Measurements from ENCODE around the gene ZNF546.
"Not testable (repeated sequence)": the region's sequence is repeated elsewhere in the genome, so short reads cannot be mapped to it uniquely, and the experiment has no call there.

The ZNF546 gene

GRCh38 chr19:39996811-39997637, at the start of gene ZNF546:
ZNF546 (plus strand) TSS chr19:39997060; CDS start chr19:39998327, 1,267 bp downstream.
- DNase-seq (ENCODE audit: low read depth), result peak; percentile 87

DNA sequence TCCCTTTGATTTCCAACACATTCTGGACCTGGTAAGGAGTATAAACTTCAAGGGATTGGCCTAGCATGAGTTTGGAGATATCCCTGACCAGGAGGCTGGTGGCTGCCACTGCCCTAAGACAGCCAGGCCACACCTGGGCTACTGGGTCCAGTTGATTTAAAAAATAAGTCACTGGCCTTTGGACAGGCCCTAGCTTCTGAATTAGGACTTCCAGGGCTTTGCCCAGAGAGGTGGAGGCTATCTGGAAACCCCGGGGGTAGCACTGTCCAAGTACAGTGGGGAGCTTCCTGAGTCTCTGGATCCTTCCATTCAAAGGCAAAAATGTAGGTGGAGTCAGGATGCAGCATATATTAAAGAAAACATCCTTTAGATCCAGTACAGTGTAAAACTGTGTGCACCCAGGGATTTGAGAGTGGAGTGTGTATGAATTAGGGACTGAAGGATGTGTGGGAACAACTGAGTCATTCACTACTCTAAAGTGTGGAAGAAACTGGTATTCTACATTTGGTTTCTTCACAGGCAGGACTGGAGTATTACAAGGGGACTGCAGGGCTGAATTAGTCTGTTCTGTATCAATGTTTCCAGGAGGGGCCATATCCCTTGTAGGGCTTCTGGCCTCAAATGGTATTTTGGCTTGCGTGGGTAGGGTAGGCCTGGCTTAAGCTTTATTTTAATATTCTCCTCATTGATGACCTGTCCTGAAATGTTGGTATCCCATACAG, 47.7 kb upstream of the ZNF546 start:
- no peak for DNase-seq (ENCODE audit: low read depth)

- no peak for DNase-seq (ENCODE audit: low read depth)
Observed at GRCh38 chr19:39951065-39951650, 45.7 kb upstream of the ZNF546 start.

- peak; percentile 62 for DNase-seq (ENCODE audit: low read depth)
Observed at GRCh38 chr19:39951686-39952085, 45.2 kb upstream of the ZNF546 start.

- no peak for DNase-seq (ENCODE audit: low read depth)
Observed at GRCh38 chr19:39953915-39954314, 42.9 kb upstream of the ZNF546 start.

DNA sequence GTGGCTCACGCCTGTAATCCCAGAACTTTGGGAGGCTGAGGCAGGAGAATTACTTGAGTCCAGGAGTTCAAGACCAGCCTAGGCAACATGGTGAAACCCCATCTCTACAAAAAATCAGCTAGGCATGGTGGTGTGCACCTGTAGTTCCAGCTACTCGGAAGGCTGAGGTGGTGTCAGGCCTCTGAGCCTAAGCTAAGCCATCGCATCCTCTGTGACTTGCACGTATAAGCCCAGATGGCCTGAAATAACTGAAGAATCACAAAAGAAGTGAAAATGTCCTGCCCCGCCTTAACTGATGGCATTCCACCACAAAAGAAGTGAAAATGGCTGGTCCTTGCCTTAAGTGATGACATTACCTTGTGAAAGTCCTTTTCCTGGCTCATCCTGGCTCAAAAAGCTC, 39.0 kb upstream of the ZNF546 start:
- not testable (repeated sequence) for DNase-seq (ENCODE audit: low read depth)

DNA sequence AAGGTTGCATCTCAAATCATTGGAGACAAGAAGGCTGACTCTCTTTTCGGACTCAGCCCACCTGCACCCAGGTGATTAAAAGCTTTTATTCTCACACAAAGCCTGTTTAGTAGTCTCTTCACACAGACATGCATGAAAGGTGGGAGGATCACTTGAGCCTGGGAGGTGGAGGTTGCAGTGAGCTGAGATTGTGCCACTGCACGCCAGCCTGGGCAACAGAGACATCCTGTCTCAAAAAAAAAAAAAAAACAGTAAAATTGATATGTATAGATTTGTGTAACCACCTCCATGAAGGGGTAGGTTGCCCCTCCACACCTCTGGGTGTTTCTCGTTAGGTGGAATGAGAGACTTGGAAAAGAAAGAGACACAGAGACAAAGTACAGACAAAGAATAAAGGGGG, 37.9 kb upstream of the ZNF546 start:
- DNase-seq (ENCODE audit: low read depth), result not testable (repeated sequence)

DNA sequence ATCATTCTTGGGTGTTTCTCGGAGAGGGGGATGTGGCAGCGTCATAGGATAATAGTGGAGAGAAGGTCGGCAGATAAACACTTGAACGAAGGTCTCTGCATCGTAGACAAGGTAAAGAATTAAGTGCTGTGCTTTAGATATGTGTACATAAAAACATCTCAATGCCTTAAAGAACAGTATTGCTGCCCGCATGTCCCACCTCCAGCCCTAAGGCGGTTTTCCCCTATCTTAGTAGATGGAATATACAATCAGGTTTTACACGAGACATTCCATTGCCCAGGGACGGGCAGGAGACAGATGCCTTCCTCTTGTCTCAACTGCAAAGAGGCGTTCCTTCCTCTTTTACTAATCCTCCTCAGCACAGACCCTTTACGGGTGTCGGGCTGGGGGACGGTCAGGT, 37.5 kb upstream of the ZNF546 start:
- not testable (repeated sequence) for DNase-seq (ENCODE audit: low read depth)

GRCh38 chr19:39963898-39964297, 33.0 kb upstream of the ZNF546 start:
- DNase-seq (ENCODE audit: low read depth), result no peak

DNA sequence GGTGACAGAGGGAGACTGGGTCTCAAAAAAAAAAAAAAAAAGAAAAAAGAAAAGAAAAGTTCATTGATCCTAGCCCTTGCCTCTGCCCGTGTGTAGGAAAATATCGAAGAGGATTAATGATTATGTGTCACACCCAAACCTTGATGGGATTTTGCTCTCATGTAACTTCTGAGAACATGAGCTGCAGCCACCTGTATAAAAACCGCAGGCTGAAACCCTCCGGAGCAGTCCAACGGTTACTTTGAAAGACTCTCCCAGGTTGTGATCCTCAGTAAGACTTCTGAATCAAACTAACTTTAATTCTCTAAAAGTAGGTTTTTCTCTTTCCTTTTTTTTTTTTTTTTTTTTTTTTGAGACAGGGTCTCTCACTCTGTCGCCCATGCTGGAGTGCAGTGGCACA, 30.2 kb upstream of the ZNF546 start:
- no peak for DNase-seq (ENCODE audit: low read depth)

DNA sequence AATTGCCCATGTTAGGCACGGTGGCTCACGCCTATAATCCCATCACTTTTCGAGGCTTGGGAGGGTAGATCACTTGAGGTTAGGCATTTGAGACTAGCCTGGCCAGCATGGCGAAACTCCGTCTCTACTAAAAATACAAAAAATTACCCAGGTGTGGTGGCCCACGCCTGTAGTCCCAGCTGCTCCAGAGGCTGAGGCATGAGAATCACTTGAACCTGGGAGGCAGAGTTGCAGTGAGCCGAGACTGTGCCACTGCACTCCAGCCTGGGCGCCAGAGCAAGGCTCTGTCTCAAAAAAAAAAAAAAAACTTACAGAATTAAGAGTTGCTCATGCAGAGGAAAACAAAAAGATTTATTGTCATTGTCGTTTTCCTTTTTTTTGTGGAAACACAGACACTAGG, 29.3 kb upstream of the ZNF546 start:
- DNase-seq (ENCODE audit: low read depth), result no peak

- DNase-seq (ENCODE audit: low read depth), result no peak
Observed at GRCh38 chr19:39968789-39969188, 28.1 kb upstream of the ZNF546 start.

DNA sequence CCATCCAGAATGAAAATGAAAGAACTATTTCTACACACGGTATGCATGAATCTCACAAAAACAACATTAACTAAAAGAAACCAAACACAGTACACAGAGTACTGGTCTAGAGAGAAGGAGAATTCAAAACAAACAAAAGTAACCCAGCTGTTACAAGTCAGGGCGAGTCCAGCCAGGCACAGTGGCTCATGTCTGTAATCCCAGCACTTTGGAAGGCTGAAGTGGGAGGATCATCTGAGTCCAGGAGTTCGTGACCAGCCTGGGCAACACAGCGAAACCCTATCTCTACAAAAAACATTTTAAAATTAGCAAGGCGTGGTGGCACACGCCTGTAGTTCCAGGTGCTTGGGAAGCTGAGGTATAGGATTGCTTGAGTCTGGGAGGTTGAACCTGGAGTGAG, 27.6 kb upstream of the ZNF546 start:
- DNase-seq (ENCODE audit: low read depth), result no peak

DNA sequence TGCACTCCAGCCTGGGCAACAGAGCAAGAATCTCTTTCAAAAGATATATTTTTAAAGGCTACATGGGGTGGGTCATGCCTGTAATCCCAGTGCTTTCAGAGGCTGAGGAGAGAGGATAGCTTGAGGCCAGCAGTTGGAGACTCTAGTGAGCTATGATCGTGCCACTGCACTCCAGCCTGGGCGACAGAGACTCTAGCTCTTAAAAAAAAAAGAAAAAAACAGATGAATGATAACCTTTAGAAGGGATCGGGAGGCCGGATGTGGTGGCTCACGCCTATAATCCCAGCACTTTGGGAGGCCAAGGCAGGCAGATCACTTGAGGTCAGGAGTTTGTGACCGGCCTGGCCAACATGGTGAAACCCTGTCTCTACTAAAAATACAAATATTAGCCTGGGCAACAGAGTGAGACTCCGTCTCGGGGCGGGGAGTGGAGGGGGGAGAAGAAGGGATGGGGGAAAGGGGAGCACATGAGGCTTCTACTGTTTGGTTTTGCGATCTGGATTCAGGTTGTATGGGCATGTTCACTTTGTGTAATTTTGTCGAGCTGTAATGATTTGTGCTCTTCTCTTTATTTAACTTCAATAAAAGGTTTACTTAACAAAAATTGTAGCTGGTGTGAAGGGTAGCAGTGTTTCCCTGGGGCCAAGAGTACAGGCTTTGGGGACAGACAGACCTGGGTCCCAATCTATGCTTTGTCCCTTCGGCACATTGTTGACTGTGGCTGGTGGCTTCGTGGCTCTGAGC, 27.0 kb upstream of the ZNF546 start:
- no peak for DNase-seq (ENCODE audit: low read depth)

DNA sequence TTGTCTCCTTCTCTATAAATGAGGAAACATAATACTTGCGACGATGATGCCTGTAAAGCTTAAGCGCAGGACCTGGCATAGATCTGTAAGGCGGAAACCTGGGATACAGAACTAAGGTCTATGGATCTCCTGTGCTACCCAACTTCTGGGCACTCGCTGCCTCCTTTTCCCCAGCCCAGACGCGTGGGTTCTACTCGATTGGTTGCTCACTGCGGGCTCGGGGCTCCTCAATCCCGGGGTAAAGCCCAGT, 26.5 kb upstream of the ZNF546 start:
- DNase-seq (ENCODE audit: low read depth), result no peak

DNA sequence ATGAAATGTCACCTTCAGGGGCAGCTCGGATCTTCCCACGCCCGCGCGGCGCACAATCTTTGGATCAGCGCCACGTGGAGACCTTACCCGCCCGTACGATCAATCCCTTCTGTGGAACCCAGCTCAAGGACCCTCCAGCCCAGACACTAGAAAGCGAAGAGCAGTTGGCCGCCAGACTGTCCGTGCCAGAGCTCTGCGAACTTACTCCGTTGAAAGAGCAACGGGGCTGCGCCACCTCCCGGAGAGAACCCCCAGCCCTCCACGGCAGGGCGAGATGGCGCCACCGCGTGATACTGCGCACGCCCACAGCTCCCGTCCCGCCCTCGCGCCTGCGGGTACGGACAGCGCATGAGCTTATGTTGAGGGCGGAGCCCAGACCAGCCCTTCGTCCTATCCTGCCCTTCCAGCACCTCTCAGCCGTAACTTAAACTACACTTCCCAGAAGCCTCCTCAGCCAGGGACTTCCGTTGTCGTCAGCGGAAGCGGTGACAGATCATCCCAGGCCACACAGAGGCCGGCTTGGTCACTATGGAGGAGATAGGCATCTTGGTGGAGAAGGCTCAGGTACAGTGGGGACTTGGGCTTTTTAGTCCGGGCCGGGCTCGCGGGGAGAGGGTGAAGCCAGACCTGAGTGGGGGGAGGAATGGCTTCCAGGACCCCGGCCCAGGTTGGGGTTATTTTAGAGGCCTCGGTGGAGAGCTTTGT, 26.0 kb upstream of the ZNF546 start, which contains the start of gene PSMC4:
PSMC4 (plus strand) TSS at position 491 of the 705 bp plus-strand sequence; CDS start at position 529, 38 bp downstream.
- DNase-seq (ENCODE audit: low read depth), result peak; percentile 99

DNA sequence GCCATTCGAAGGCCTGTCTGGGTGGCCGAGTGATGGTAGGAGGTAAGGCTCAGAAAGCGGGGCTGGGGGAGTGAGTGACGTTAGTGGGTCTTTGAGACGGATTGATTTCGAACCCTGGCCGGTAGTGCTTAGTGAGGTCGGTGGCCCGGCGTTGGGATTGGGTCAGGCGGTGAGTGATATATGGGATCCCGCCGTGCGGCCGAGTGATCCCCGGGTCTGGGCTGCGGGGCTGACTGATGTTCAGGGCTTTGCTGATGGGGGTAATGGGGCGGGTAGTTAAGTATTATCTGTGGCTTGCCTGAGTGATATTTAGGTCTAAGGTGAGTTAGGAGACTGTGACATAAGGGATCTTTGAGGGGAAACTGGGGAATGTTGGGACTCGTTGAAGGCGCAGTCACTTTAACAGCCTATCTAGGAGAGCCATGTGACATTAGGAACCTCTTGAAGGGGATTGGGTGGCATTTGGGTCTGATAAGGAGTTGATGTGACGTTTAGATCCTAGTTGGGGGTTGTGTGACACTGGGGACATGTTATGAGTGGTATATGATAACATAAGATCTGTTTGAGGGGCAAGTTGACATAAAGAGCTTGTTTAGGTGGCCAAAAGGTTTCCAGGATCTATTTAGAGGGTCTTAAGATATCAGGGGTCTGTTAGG, 25.4 kb upstream of the ZNF546 start:
- DNase-seq (ENCODE audit: low read depth), result peak; percentile 1

GRCh38 chr19:39974377-39975155, 22.3 kb upstream of the ZNF546 start:
- DNase-seq (ENCODE audit: low read depth), result no peak

DNA sequence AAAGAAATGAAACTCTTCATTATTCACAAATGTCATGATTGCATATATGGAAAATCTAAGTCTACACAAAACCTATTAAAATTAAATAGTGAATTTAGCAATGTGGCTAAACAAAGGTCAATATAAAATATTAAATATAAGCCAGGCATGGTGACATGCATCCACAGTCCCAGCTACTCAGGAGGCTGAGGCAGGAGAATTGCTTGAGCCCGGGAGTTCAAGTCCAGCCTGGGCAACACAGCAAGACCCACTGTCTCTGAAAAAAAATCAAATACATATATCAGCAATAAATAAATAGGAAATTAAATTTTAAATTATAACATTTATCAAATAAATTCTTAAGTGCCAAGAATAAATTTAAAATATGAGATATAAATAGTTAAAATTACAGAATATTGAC, 14.0 kb upstream of the ZNF546 start:
- DNase-seq (ENCODE audit: low read depth), result no peak

DNA sequence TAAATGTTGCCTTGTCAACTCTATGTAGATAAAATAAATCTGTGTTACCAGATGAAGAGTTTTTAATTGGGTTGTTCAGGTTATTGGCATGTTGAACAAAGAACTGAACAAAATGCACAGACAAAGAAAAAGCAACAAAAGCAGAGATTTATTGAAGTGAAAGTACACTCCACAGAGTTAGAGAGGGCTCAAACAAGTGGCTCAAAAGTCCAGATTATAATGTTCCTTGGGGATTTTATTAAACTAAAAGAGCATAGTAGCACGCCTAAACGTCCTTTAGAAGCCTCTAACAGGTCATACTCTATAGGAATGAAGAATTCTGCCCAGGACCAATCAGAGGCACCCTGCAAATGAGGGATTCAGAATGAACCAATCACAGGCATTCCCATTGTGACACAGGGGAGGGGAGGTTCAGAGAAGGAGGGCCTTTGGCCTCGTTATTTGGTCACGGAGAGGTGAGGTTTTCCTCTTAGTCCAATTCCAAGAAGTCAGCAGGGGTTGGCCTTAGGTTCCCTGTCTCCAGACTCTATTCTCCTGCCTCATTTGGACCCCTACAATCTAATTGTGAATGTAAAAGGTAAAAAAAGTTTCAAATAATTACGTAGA, 13.1 kb upstream of the ZNF546 start:
- no peak for DNase-seq (ENCODE audit: low read depth)

All from amniotic epithelial cell (primary cell).